GM23338 (cell line): ENCODE measurements around the gene NSD2. TPM values are rescaled to one million over a fixed set of nuclear protein-coding genes. Genes with fewer than 3 reads are reported as not detected.

Experiments
- ATAC-seq: fragments of 200-7000 bp; cut with Tn5 transposase; 3 replicates; pipeline ENCODE4 v1.9.1; 2020
- DNase-seq: peaks from one replicate; pipeline ENCODE4 v3.0.0-alpha.2; 2015; ENCODE audit warnings: low spot score
- H2AFZ ChIP-seq: fragments of 200-600 bp; sonication (generic); 2 replicates; pipeline ENCODE4 v1.8.0; 2016; ENCODE audit warnings: antibody characterized with exemption, mild to moderate bottlenecking, moderate library complexity
- H3F3A ChIP-seq: fragments of 200-600 bp; sonication (generic); replicated peaks from 2 replicates; pipeline ENCODE4 v1.8.0; 2017; ENCODE audit warnings: antibody characterized with exemption, mixed run types, low read depth
- H3K27ac ChIP-seq: fragments of 200-600 bp; sonication (generic); 2 replicates; pipeline ENCODE4 v1.6.1; 2016; ENCODE audit warnings: low read depth
- H3K27me3 ChIP-seq: fragments of 200-600 bp; sonication (generic); 2 replicates; pipeline ENCODE4 v1.8.0; 2016; ENCODE audit warnings: mild to moderate bottlenecking, mixed run types, moderate library complexity; ENCODE audit not compliant: insufficient read depth
- H3K36me3 ChIP-seq: fragments of 200-600 bp; sonication (generic); 2 replicates; pipeline ENCODE4 v1.8.0; 2016; ENCODE audit warnings: mild to moderate bottlenecking; ENCODE audit not compliant: insufficient read depth
- H3K4me1 ChIP-seq: fragments of 200-600 bp; sonication (generic); 2 replicates; pipeline ENCODE4 v1.8.0; 2016; ENCODE audit warnings: mild to moderate bottlenecking, moderate library complexity; ENCODE audit not compliant: insufficient read depth
- H3K4me2 ChIP-seq: fragments of 200-600 bp; sonication (generic); 2 replicates; pipeline ENCODE4 v1.7.1; 2017; ENCODE audit warnings: mixed run types
- H3K4me3 ChIP-seq: fragments of 200-600 bp; sonication (generic); 2 replicates; pipeline ENCODE4 v1.6.1; 2016; ENCODE audit warnings: mixed run types
- H3K79me2 ChIP-seq: fragments of 200-600 bp; sonication (generic); replicated peaks from 2 replicates; pipeline ENCODE4 v1.8.0; 2017; ENCODE audit warnings: mild to moderate bottlenecking; ENCODE audit not compliant: insufficient read depth
- H3K9me2 ChIP-seq: fragments of 200-600 bp; sonication (generic); 2 replicates; pipeline ENCODE4 v1.8.0; 2017; ENCODE audit not compliant: insufficient read depth
- H4K20me1 ChIP-seq: fragments of 200-600 bp; sonication (generic); replicated peaks from 2 replicates; pipeline ENCODE4 v1.8.0; 2017; ENCODE audit warnings: mild to moderate bottlenecking; ENCODE audit not compliant: insufficient read depth
- H3K27ac Mint-ChIP-seq: 2 replicates; pipeline ENCODE4 v1.8.0; 2020; ENCODE audit warnings: inconsistent platforms, mild to moderate bottlenecking, moderate library complexity, mixed read lengths
- H3K27me3 Mint-ChIP-seq: 3 replicates; pipeline ENCODE4 v1.8.0; 2022; ENCODE audit warnings: low read depth, mild to moderate bottlenecking, moderate library complexity, mixed read lengths, inconsistent platforms; ENCODE audit not compliant: insufficient read depth, poor library complexity
- H3K36me3 Mint-ChIP-seq: 3 replicates; pipeline ENCODE4 v1.8.0; 2021; ENCODE audit warnings: low read depth, mild to moderate bottlenecking, inconsistent platforms, moderate library complexity, mixed read lengths
- H3K4me1 Mint-ChIP-seq: 3 replicates; pipeline ENCODE4 v1.8.0; 2020; ENCODE audit warnings: mild to moderate bottlenecking, inconsistent platforms, mixed read lengths
- H3K4me3 Mint-ChIP-seq: 3 replicates; pipeline ENCODE4 v1.8.0; 2021; ENCODE audit warnings: moderate library complexity, mild to moderate bottlenecking, inconsistent platforms, mixed read lengths
- H3K9me3 Mint-ChIP-seq: 3 replicates; pipeline ENCODE4 v1.8.0; 2020; ENCODE audit warnings: moderate library complexity, mild to moderate bottlenecking, inconsistent platforms, mixed read lengths
- CREB1 ChIP-seq: fragments of 250-450 bp; sonication (Bioruptor Pico); IDR thresholded peaks from 2 replicates; pipeline ENCODE4 v1.5.0; 2020; ENCODE audit warnings: low read depth, mild to moderate bottlenecking, moderate library complexity
- CTCF ChIP-seq, 2 experiments: fragments of 200-600 bp in 1 of 2; sonication (generic) in 1 of 2; conservative IDR thresholded peaks; 2 replicates each; pipeline versions ENCODE4 v1.5.1 to v1.6.1; 2016 to 2017; ENCODE audit warnings: antibody characterized with exemption in 2 of 2, low read depth in 2 of 2, mild to moderate bottlenecking in 2 of 2, moderate library complexity in 1 of 2
- ETS1 ChIP-seq: IDR thresholded peaks from 2 replicates; pipeline ENCODE4 v1.6.1; 2016; ENCODE audit warnings: antibody characterized with exemption
- EZH2 ChIP-seq: fragments of 200-600 bp; sonication (generic); IDR thresholded peaks from one replicate; pipeline ENCODE4 v1.8.0; 2017; ENCODE audit warnings: antibody characterized with exemption, mild to moderate bottlenecking, low read depth; ENCODE audit not compliant: unreplicated experiment
- EZH2phosphoT487 ChIP-seq: fragments of 200-600 bp; sonication (generic); IDR thresholded peaks from one replicate; pipeline ENCODE4 v1.8.1; 2018; ENCODE audit warnings: antibody characterized with exemption; ENCODE audit not compliant: unreplicated experiment
- JUNB ChIP-seq: IDR thresholded peaks from one replicate; pipeline ENCODE4 v1.6.1; 2016; ENCODE audit warnings: antibody characterized with exemption; ENCODE audit not compliant: unreplicated experiment
- NANOG ChIP-seq: IDR thresholded peaks from 2 replicates; pipeline ENCODE4 v1.6.1; 2016; ENCODE audit warnings: antibody characterized with exemption, borderline replicate concordance
- POLR2AphosphoS5 ChIP-seq: IDR thresholded peaks from 2 replicates; pipeline ENCODE4 v1.6.1; 2016; ENCODE audit warnings: antibody characterized with exemption, low read depth
- REST ChIP-seq: IDR thresholded peaks from one replicate; pipeline ENCODE4 v1.6.1; 2018; ENCODE audit warnings: antibody characterized with exemption; ENCODE audit not compliant: unreplicated experiment
- STAT1 ChIP-seq: IDR thresholded peaks from one replicate; pipeline ENCODE4 v1.6.1; 2016; ENCODE audit warnings: antibody characterized with exemption; ENCODE audit not compliant: unreplicated experiment
- ZNF114 ChIP-seq: fragments of 250-450 bp; sonication (Bioruptor Pico); IDR thresholded peaks from 2 replicates; pipeline ENCODE4 v1.5.0; 2020; ENCODE audit warnings: mild to moderate bottlenecking, moderate library complexity
- ZNF331 ChIP-seq: fragments of 250-450 bp; sonication (Bioruptor Pico); IDR thresholded peaks from 2 replicates; pipeline ENCODE4 v1.5.0; 2020; ENCODE audit warnings: low read depth, mild to moderate bottlenecking, moderate library complexity
- ZNF462 ChIP-seq: fragments of 250-450 bp; sonication (Bioruptor Pico); IDR thresholded peaks from 2 replicates; pipeline ENCODE4 v1.5.0; 2020; ENCODE audit warnings: mild to moderate bottlenecking, moderate library complexity
- polyA plus RNA-seq: library from polyadenylated mRNA; unstranded; fragments of >200 nt; fragmentation: Nextera tagmentation; extraction: Ambion mirVana; gene quantifications from 2 replicates; pipeline ENCODE4 v1.2.1, GENCODE V29; 2016
- total RNA-seq: library from RNA; depleted of rRNA; stranded (reverse); fragments of >200 nt; shearing (Covaris generic); gene quantifications from 2 replicates; pipeline ENCODE4 v1.2.3, GENCODE V29; 2014

Gene NSD2
- total and polyA plus RNA-seq, 2 experiments from 2014 or later = 33.5 to 84.4 TPM

- Histone ChIP-seq H3K4me2 (no peak overlapping the region), H3K79me2 (no peaks in the 10 kb centered on the region), H3K36me3 (no peaks in the 10 kb centered on the region), H4K20me1 (peaks cover 5% of the 10 kb centered on the region; the same call in 1 of the 2 replicates), H3K4me3 (no peak overlapping the region), H3K27me3 (no peaks in the 10 kb centered on the region), H3K27ac (no peak overlapping the region), H2AFZ (no peak overlapping the region), H3K4me1 (no peaks in the 10 kb centered on the region), H3F3A (peaks cover 5% of the 10 kb centered on the region; the same call in 1 of the 2 replicates), H3K9me2 (no peaks in the 10 kb centered on the region)
- TF ChIP-seq NANOG (no peak), JUNB (no peak), ZNF462 (CRISPR knock-in tag) (no peak), ZNF114 (CRISPR knock-in tag) (no peak), CTCF (conservative IDR thresholded peaks at IDR 0.05; ENCODE audit: low read depth in 2 of 2) (no peak), EZH2 (no peak), REST (no peak), EZH2phosphoT487 (no peak), STAT1 (no peak), CREB1 (CRISPR knock-in tag) (no peak), ETS1 (no peak), POLR2AphosphoS5 (no peak), ZNF331 (CRISPR knock-in tag) (no peak)
- peaks cover 14% of the 10 kb centered on the region for H3K27me3 Mint-ChIP-seq
- DNase-seq (no peak), ATAC-seq (no peak)
- H3K9me3 Mint-ChIP-seq = no peaks in the 10 kb centered on the region; the same call in 2 of the 3 replicates
- no peaks in the 10 kb centered on the region for H3K4me1 Mint-ChIP-seq
- no peak overlapping the region for H3K4me3 Mint-ChIP-seq
- no peak overlapping the region for H3K27ac Mint-ChIP-seq
- H3K36me3 Mint-ChIP-seq = peaks cover 38% of the 10 kb centered on the region
These were observed 98.9 kb downstream of the NSD2 start for GRCh38 chr4:1969928-1970723.
